GM15510 (cell line): ENCODE data around the gene POLH.
A peak's percentile ranks its signal among the peaks of the same experiment; 100 is the strongest.

Source experiments
- POLR2A ChIP-seq: IDR thresholded peaks from 3 replicates; pipeline ENCODE4 v1.6.1; 2011; ENCODE audit warnings: borderline replicate concordance; ENCODE audit not compliant: insufficient read length; ENCODE audit errors: extremely low read depth

The POLH gene

DNA sequence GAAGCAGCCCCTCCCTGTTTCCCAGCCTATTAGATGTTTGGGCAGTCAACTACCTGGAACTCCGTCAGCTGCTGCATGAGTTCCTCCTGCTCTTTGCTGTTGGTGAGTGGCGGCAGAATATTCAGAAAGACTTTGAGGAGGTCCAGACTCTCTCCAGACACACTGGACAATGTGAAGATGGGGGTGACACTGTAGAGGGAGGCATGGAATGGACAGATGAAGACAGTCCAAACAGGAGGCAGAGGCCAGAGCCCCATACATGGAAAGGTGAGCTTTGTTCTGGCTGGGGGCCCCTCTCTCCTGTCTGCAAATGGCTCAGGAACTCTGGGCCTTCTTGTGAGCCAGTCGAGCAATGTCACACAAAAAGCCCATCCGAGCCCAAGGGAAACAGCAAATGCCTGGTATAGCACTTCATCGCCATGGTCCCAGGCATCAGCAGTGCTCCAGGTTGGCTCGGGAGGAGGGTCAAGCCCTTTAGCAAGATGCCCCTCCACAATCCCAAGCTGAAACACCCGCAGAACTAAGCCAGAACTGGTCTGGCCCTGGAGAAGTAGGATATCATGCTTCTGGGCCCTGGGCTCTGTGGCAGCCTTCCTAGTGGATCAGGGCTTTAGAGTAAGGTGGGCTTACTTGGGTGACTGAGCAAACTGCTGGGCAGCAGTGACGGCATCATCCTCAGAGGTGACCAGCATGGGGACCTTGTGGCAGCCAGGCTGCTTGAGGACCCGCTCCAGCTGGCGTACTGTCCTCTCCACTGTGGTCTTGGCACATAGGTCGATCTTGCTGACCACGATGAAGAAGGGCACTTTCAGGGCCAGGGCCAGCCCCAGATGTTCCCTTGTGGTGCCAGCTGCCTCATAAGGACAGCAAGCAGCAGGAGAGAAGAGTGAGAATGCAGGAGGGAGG, 48.1 kb downstream of the POLH start:
- TF ChIP-seq POLR2A: peak; percentile 8

- TF ChIP-seq POLR2A: peak; percentile 5
Observed at GRCh38 chr6:43624786-43625288, 48.9 kb downstream of the POLH start.

DNA sequence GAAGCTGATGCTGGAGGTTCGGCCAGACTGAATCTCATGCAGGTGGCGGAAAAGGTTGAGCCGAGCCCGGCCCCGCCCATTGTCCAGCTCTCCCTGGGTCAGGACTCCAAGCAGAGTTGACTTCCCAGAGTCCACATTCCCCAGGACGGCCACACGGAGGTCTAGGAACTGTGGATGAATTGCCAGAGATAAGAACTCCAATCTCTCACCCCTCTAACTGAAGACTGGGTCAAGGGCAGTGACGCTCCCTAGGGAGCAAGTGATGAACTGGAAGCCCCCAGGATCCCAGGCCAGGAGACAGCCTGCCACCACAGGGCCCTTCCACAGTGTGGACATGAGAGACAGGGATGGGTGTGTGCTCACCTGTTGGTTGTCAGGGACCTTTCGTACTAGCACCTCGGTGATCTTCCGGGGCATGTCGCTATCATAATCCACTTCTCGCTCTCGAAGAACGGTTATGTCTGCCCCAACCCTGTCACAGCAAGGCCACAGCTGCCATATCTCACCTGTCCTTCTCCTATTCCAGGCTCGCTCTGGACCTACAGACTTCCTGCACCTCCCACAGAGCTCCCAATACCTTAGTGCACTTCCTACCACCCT, 49.5 kb downstream of the POLH start:
- no peak for TF ChIP-seq POLR2A

DNA sequence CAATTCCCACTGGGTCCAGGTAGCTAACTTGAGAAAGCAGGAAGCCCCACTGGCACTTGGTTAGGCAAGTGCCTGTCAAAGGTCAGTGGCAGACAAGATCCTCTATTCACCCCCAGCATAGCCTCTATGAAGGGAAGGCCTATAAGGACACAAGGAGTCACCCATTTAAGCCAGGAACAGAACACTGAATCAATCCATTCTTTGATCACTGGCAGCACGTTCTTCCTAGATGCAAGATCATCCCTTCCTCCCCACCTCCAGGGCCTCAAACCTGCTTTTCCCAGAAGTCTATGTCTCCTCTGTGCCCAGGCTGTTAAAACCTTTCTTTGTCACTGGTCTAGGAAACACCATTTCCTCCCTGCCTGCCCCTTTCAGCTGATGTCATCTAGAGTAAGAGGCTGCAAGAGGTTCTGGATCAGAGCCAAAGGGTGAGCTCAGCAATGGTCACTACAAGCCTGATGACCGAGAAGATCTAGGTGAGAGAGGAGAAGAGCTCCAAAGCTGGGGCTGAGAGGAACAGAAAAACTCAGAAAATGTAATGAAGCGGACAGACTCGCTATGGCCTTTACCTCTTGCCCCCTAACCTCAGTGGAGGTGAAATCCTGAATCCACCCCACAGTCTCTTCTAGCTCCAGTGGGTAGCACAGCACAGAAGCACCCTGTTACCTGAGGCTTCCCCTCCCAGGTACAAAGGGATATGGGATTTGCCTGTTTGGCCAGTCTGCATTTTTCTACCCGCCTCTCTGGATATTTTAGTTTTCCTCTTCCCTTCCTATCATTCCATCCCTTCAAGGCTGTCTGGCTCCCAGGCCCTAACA, 51.2 kb downstream of the POLH start:
- no peak for TF ChIP-seq POLR2A

DNA sequence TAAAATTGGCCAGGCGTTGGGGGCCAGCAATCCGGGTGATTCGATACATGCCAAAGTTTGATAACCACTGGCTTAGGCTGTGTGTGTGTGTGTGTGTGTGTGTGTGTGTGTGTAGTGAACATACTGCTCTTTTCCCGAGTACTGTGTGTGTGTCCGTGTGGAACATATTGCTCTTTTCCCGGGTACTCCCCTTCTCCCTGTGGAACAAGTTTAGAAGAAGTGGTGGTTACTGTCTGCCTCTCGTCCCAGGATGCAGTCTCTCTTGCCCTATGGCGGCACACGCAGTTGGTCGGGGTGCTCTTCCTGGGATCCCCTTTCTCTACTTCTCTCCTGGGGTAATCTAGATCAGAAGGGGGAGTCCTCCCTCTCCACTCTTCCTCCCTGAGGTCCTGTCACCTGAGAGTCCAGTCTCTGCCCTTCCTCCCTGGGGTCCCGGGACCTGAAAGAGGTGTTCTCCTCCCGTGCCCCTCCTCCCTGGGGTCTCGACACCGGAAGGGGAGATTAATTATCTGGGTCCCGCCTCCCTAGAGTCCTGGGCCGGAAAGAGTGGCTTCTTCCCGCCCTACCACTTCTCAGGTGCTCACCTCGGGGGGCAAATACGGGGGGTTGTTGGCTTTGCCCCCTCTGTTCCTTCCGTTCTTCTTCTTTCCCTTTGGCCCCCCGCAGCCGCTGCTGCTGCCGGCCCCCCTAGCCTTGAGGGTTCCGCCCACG, 52.6 kb downstream of the POLH start:
- TF ChIP-seq POLR2A: no peak

GRCh38 chr6:43629104-43629504, 53.1 kb downstream of the POLH start, which contains the start of gene GTPBP2:
Gene GTPBP2, minus strand, starts transcription at chr6:43629264. Its CDS starts 102 bp downstream, at chr6:43629162.
- TF ChIP-seq POLR2A: peak; percentile 65

GRCh38 chr6:43629505-43630300, 53.7 kb downstream of the POLH start:
- peak; percentile 59 for TF ChIP-seq POLR2A

GRCh38 chr6:43630980-43631619, 55.1 kb downstream of the POLH start:
- TF ChIP-seq POLR2A: no peak

DNA sequence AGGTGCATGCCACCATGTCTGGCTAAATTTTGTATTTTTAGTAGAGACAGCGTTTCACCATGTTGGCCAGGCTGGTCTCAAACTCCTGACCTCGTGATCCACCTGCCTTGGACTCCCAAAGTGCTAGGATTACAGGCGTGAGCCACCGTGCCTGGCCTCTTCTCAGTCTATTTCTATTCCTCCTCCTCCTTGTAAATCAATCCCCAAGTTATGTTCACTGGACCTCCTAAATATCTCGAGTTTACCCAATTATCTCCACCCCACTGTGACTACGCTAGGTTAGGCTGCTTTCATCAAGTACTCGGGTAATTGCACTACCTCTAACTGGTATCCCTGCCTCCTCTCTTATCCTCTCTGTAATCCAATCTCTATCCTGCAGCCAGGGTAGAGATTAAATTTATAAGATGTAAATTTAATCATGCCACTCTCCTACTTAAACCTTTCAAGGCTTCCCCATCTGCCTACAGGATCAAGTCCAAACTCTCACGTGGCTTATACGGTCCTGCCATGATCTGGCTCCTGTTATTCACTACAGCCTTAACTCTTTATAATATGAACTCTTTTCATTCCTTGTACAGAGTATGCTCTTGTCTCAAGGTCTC, 58.8 kb downstream of the POLH start:
- no peak for TF ChIP-seq POLR2A

DNA sequence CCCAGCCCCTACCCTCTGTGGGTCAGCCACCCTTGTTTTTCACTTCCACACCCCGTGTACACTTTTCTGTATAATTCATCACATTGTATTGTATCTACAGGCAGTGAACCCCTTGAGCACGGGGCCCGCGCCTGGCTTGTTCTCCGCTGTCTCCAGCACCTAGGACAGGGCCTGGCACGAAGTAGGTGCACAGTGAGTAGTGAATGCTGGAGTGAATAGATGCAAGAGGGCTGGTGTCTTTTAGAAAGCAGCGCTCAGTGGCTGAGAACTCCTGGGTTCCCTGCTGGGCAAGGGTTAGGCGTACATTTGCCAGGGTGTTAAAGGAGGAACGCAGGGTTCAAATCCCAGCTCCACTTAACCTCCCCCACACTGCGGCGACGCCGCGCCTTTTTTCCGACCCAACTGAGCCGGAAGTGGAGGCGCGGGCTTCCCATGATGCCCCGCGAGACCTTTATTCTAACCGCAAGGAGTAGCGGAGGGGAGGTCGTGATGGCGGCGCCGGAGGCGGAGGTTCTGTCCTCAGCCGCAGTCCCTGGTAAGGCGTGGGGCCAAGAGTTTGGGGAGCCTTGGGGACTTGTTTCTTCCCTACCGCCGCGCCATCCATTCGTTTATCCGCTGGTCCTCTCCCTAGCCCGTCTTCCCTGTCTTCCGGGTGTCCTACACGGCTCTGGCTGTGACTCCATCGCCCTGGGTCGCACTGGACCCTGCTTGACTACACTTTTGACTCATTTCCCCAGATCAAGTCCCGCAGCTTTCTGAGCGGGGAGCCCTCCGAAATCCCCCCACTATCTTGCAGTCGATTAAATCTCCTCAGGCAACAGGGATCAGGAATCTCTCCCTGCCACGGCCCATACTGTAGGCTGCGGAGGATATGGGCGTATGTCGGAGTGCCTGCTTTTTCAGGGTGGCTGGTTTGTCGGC, 59.7 kb downstream of the POLH start, which contains the start of gene MAD2L1BP:
Gene MAD2L1BP (plus strand): TSS at position 454 of the 921 bp plus-strand sequence. CDS start 36 bp downstream, at position 490.
- peak; percentile 92 for TF ChIP-seq POLR2A

- no peak for TF ChIP-seq POLR2A
Observed at GRCh38 chr6:43636308-43636659, 60.3 kb downstream of the POLH start.
